ENCODE data around the gene LCOR.
A peak's percentile ranks its signal among the peaks of the same experiment; 100 is the strongest.
"Not testable (repeated sequence)": the region's sequence is repeated elsewhere in the genome, so short reads cannot be mapped to it uniquely, and the experiment has no call there.

The LCOR gene

GRCh38 chr10:97015240-97015639, 183.1 kb downstream of the LCOR start:
- DNase-seq: no peak

GRCh38 chr10:97016728-97017473, 184.8 kb downstream of the LCOR start:
- DNase-seq: no peak

- DNase-seq: no peak
Measured at GRCh38 chr10:97017474-97017903, 185.4 kb downstream of the LCOR start.

- no peak for DNase-seq
Measured at GRCh38 chr10:97018251-97019212, 186.4 kb downstream of the LCOR start.

GRCh38 chr10:97019213-97019844, 187.2 kb downstream of the LCOR start:
- DNase-seq: no peak

GRCh38 chr10:97020452-97021400, 188.6 kb downstream of the LCOR start:
- DNase-seq: no peak

- no peak for DNase-seq
Measured at GRCh38 chr10:97022616-97023015, 190.5 kb downstream of the LCOR start.

GRCh38 chr10:97023401-97024167, 191.5 kb downstream of the LCOR start:
- no peak for DNase-seq

GRCh38 chr10:97024168-97025073, 192.3 kb downstream of the LCOR start:
- DNase-seq: no peak

- peak in 1 of 2 experiments; percentile 25 for DNase-seq
Measured at GRCh38 chr10:97025613-97026242, 193.6 kb downstream of the LCOR start.

GRCh38 chr10:97028126-97028831, 196.2 kb downstream of the LCOR start:
- DNase-seq: no peak

- no peak for DNase-seq
Measured at GRCh38 chr10:97028832-97029178, 196.7 kb downstream of the LCOR start.

GRCh38 chr10:97029271-97029670, 197.2 kb downstream of the LCOR start:
- no peak for DNase-seq

- DNase-seq: no peak
Measured at GRCh38 chr10:97030894-97031293, 198.8 kb downstream of the LCOR start.

GRCh38 chr10:97031459-97031858, 199.4 kb downstream of the LCOR start:
- DNase-seq: no peak

- DNase-seq: no peak
Measured at GRCh38 chr10:97032624-97033023, 200.5 kb downstream of the LCOR start.

- DNase-seq: not testable (repeated sequence)
Measured at GRCh38 chr10:97033841-97034240, 201.7 kb downstream of the LCOR start.

- no peak for DNase-seq
Measured at GRCh38 chr10:97034301-97034700, 202.2 kb downstream of the LCOR start.

All from NCI-H524 (cell line).